ENCODE measurements around the gene SKA2.
"Not testable (repeated sequence)": the region's sequence is repeated elsewhere in the genome, so short reads cannot be mapped to it uniquely, and the experiment has no call there.

SKA2 gene

DNA sequence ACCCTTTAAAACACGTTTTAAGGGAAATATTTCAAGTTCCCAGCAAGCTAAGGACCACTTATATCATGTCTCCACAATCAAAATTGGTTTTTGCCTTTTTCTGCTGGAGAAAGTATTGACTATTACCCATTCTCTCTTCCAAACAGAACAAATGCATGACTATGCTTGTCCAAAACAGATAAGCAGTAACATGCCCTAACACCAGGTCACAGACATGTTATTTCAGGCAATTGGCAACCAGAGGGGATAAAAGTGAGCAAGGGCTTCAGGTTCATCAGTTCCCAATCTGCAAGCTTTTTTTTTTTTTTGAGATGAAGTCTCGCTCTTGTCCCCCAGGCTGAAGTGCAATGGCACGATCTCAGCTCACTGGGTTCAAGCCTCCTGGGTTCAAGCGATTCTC, 15.0 kb downstream of the SKA2 start:
- Mint-ChIP-seq H3K27ac (no peak overlapping the region), H3K9me3 (no peaks in the 10 kb centered on the region), H3K4me1 (ENCODE audit: low read depth) (peaks cover 6% of the 10 kb centered on the region), H3K36me3 (ENCODE audit: low read depth) (peaks cover 19% of the 10 kb centered on the region), H3K4me3 (no peak overlapping the region), H3K27me3 (ENCODE audit: low read depth) (no peaks in the 10 kb centered on the region)
- no peak for DNase-seq (ENCODE audit: low spot score)

GRCh38 chr17:59138339-59138738, 16.6 kb downstream of the SKA2 start:
- H3K36me3 Mint-ChIP-seq (ENCODE audit: low read depth), result peaks cover 15% of the 10 kb centered on the region
- DNase-seq (ENCODE audit: low spot score); H3K9me3 Mint-ChIP-seq; H3K27me3 Mint-ChIP-seq (ENCODE audit: low read depth); H3K4me1 Mint-ChIP-seq (ENCODE audit: low read depth); H3K4me3 Mint-ChIP-seq; H3K27ac Mint-ChIP-seq: not testable (repeated sequence)

- Mint-ChIP-seq H3K4me1 (ENCODE audit: low read depth) (peaks cover 2% of the 10 kb centered on the region), H3K27ac (no peak overlapping the region), H3K36me3 (ENCODE audit: low read depth) (peaks cover 18% of the 10 kb centered on the region), H3K27me3 (ENCODE audit: low read depth) (no peaks in the 10 kb centered on the region), H3K4me3 (no peak overlapping the region), H3K9me3 (no peaks in the 10 kb centered on the region)
- DNase-seq (ENCODE audit: low spot score), result no peak
Measured at GRCh38 chr17:59131131-59131530, 23.9 kb downstream of the SKA2 start.

GRCh38 chr17:59129814-59130213, 25.2 kb downstream of the SKA2 start:
- Mint-ChIP-seq H3K9me3 (no peaks in the 10 kb centered on the region), H3K27me3 (ENCODE audit: low read depth) (no peaks in the 10 kb centered on the region), H3K27ac (no peak overlapping the region), H3K4me3 (no peak overlapping the region), H3K36me3 (ENCODE audit: low read depth) (peaks cover 18% of the 10 kb centered on the region), H3K4me1 (ENCODE audit: low read depth) (peaks cover 2% of the 10 kb centered on the region)
- DNase-seq (ENCODE audit: low spot score), result no peak

DNA sequence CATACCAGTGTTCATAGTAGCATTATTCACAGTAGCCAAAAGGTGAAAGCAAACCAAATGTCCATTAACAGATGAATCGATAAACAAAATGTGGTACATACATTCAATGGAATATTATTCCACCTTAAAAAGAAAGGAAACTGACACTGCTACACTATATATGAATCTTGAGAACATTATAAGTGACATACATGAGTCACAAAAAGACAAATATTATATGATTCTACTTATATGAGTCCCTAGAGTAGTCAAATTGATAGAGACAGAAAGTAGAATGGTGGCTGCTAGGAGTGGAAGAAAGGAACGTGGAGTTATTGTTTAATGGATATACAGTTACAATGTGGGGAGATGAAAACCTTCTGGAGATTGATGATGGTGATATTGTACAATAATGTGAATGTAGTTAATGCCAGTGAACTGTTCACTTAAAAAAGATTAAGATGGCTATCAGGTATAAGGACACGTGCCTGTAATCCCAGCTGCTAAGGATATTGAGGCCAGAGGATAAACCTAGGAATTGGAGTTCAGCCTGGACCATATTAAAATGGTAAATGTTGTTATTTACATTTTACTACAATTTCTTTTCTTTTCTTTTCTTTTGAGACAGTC, 28.1 kb downstream of the SKA2 start:
- DNase-seq (ENCODE audit: low spot score), result no peak
- H3K27ac Mint-ChIP-seq, result no peak overlapping the region
- peaks cover 23% of the 10 kb centered on the region for H3K36me3 Mint-ChIP-seq (ENCODE audit: low read depth)
- H3K4me3 Mint-ChIP-seq, result no peak overlapping the region
- H3K9me3 Mint-ChIP-seq, result no peaks in the 10 kb centered on the region
- no peaks in the 10 kb centered on the region for H3K27me3 Mint-ChIP-seq (ENCODE audit: low read depth)
- peaks cover 2% of the 10 kb centered on the region for H3K4me1 Mint-ChIP-seq (ENCODE audit: low read depth)

DNA sequence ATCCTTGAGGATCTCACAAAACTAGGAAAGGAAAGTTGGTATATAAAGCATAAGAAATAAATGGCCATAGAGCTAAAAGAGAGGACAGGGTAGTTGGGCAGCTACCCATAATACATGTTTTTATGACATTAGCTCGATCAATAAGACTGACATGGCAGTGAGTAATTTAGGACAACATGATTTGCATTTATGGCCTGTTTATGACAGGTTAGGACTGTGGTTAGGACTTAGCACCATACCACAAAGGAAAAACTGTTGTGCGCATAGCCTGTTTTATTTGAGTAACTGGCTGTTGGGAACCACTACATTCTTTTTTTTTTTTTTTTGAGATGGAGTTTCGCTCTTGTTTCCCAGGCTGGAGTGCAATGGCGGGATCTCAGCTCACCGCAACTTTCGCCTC, 30.3 kb downstream of the SKA2 start:
- DNase-seq (ENCODE audit: low spot score), result no peak
- Mint-ChIP-seq H3K36me3 (ENCODE audit: low read depth) (peaks cover 28% of the 10 kb centered on the region), H3K4me3 (no peak overlapping the region), H3K9me3 (no peaks in the 10 kb centered on the region), H3K27ac (no peak overlapping the region), H3K27me3 (ENCODE audit: low read depth) (no peaks in the 10 kb centered on the region), H3K4me1 (ENCODE audit: low read depth) (peaks cover 2% of the 10 kb centered on the region)

GRCh38 chr17:59121901-59122480, 33.0 kb downstream of the SKA2 start:
- Mint-ChIP-seq H3K4me3 (no peak overlapping the region), H3K9me3 (no peaks in the 10 kb centered on the region), H3K27me3 (ENCODE audit: low read depth) (no peaks in the 10 kb centered on the region), H3K36me3 (ENCODE audit: low read depth) (peaks cover 34% of the 10 kb centered on the region), H3K4me1 (ENCODE audit: low read depth) (peaks cover 2% of the 10 kb centered on the region), H3K27ac (no peak overlapping the region)
- DNase-seq (ENCODE audit: low spot score), result no peak

DNA sequence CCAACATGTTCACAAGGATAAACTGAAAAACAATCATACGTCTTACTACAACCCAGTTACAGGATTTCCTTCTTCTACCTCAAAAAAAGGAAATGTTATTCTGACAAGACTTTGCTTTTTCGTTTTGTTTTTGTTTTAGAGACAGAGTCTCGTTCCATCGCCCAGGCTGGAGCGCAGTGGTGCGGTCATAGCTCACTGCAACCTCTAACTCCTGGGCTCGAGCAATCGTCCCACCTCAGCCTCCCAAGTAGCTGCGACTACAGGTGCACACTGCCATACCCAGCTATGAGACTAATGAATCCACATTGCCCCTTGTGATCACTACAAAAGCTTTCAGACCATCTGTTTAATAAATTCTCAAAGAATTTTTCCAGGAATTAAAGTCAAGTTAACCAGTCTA, 39.5 kb downstream of the SKA2 start:
- no peak for DNase-seq (ENCODE audit: low spot score)
- Mint-ChIP-seq H3K36me3 (ENCODE audit: low read depth) (peaks cover 42% of the 10 kb centered on the region), H3K27ac (no peak overlapping the region), H3K9me3 (no peaks in the 10 kb centered on the region), H3K4me1 (ENCODE audit: low read depth) (peaks cover 7% of the 10 kb centered on the region), H3K27me3 (ENCODE audit: low read depth) (no peaks in the 10 kb centered on the region), H3K4me3 (no peak overlapping the region)

DNA sequence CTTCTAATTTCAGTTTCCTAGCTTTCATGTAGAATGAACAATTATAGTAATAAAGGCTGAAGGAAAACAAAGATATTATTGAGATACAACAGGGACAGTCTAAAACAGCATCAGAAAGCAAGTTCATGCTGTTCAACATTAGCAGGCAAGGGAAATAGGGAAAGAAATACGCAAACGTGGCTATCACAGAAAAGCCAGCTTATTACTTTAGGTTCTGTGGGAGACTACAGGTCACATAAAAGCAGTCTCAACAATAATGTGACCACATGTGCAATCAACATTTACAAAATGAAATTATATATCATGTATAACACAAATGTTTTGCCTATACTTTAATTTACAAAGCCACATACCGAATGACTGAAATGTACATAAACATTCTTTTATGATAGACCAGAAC, 43.4 kb downstream of the SKA2 start:
- H3K36me3 Mint-ChIP-seq (ENCODE audit: low read depth), result peaks cover 40% of the 10 kb centered on the region
- peak overlapping the region; percentile 53 for H3K27ac Mint-ChIP-seq
- H3K4me3 Mint-ChIP-seq, result no peak overlapping the region

DNA sequence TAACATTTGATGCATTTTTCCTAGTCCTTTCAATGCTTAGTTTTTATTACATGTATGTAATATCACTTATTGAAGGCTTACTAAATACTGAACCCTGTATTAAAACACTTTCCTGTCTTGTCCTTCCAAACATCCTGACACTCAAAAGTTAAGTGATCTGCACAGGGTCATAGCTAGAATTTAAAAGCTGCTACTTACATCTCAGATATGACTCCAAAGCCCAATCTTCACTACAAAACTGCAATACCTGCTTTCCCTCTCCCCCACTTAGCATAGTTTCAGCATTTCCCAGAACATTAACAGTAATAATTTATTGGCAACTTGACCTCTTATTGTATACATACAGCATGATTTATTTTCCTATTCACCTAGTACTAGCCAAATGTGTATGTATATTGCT, 44.0 kb downstream of the SKA2 start:
- Mint-ChIP-seq H3K9me3 (no peaks in the 10 kb centered on the region), H3K4me1 (ENCODE audit: low read depth) (peaks cover 29% of the 10 kb centered on the region), H3K36me3 (ENCODE audit: low read depth) (peaks cover 36% of the 10 kb centered on the region), H3K4me3 (no peak overlapping the region), H3K27me3 (ENCODE audit: low read depth) (no peaks in the 10 kb centered on the region), H3K27ac (no peak overlapping the region)
- DNase-seq (ENCODE audit: low spot score), result no peak

More for the DNA sequence above, 43.4 kb downstream of the SKA2 start:
- Mint-ChIP-seq H3K27me3 (ENCODE audit: low read depth) (no peaks in the 10 kb centered on the region), H3K4me1 (ENCODE audit: low read depth) (peaks cover 28% of the 10 kb centered on the region), H3K9me3 (no peaks in the 10 kb centered on the region)
- no peak for DNase-seq (ENCODE audit: low spot score)

- no peaks in the 10 kb centered on the region for H3K27me3 Mint-ChIP-seq (ENCODE audit: low read depth)
- no peak for DNase-seq (ENCODE audit: low spot score)
- peaks cover 47% of the 10 kb centered on the region for H3K4me1 Mint-ChIP-seq (ENCODE audit: low read depth)
- peak overlapping the region; percentile 40 for H3K4me3 Mint-ChIP-seq
- H3K27ac Mint-ChIP-seq, result peak overlapping the region; percentile 31
- no peaks in the 10 kb centered on the region for H3K9me3 Mint-ChIP-seq
- H3K36me3 Mint-ChIP-seq (ENCODE audit: low read depth), result peaks cover 32% of the 10 kb centered on the region
Measured at GRCh38 chr17:59108400-59109102, 46.4 kb downstream of the SKA2 start.

DNA sequence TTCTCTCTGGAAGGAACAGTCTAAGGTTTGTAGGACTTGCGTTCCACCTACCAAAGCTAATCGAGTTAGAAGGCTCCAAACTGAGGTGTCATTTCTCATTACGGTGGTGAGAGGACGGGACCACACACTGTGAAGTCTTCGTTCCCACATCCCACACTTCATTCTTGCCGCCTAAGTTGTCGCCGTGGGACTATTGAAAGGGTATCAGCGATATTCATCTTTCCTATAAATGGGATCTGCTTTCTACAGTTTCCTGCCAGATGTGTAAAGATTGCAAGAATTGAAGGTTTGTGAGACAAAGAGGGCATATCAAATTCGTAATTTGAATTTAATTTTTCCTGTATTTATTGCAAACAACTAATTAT, 47.7 kb downstream of the SKA2 start:
- Mint-ChIP-seq H3K27me3 (ENCODE audit: low read depth) (no peaks in the 10 kb centered on the region), H3K4me1 (ENCODE audit: low read depth) (peaks cover 53% of the 10 kb centered on the region), H3K27ac (peak overlapping the region; percentile 95), H3K36me3 (ENCODE audit: low read depth) (peaks cover 36% of the 10 kb centered on the region), H3K4me3 (peak overlapping the region; percentile 95), H3K9me3 (no peaks in the 10 kb centered on the region)
- DNase-seq (ENCODE audit: low spot score), result no peak

DNA sequence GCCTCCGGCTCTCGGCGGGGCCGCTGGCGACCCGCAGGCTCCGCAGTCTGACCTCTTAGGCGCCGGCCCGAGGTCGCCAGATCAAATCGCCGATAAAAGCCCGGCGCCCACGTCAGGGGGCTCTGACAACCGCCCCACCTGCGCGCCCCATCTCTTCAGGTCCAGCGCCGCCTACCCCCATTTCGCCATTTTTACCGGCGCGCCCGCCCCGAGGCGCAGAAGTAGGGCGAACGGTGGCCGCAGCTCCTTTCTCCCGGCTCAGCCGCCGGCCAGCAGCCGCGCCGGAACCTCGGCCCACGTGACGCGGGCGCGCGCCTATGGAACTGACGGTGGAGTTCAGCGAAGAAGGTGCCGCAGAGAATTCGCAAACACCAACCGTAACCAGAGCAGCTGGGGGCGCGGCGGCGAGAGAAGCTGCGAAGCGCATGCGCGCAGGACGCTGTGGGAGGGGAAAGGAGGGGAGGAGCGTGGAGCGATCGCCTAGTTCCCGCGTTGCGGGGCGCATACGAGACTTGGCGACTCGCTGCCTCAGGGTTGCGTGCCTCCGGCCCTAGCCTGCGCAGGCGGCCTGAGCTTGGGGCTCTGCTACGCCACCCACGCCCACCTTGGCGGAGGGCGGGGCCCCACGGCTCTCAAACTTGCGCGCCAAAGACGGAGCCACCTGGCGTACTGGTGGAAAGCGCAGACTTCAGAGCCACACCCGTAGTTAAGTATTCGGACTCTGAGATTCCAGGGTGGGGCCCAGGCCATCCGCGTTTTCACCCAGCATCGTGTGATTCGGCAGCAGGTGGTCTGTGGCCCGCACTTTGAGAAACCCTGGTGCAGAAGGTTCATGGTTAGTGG, 48.3 kb downstream of the SKA2 start, which contains the start of gene TRIM37:
Gene TRIM37 (minus strand): TSS at position 418 of the 843 bp plus-strand sequence. CDS start 419 bp downstream, outside the sequence.
- peaks cover 52% of the 10 kb centered on the region for H3K4me1 Mint-ChIP-seq (ENCODE audit: low read depth)
- H3K4me3 Mint-ChIP-seq, result peak within 1 kb of the TSS; percentile 95
- peaks cover 36% of the 10 kb centered on the region for H3K36me3 Mint-ChIP-seq (ENCODE audit: low read depth)

More for the DNA sequence above, 48.3 kb downstream of the SKA2 start, which contains the start of gene TRIM37:
- Mint-ChIP-seq H3K27ac (peak within 1 kb of the TSS; percentile 95), H3K27me3 (ENCODE audit: low read depth) (no peaks in the 10 kb centered on the region), H3K9me3 (no peaks in the 10 kb centered on the region)
- peak; percentile 100 for DNase-seq (ENCODE audit: low spot score)
